Measurements from ENCODE around the gene RBM12. TPM values are rescaled to one million over a fixed set of nuclear protein-coding genes. Genes with fewer than 3 reads are reported as not detected.
A peak's percentile ranks its signal among the peaks of the same experiment; 100 is the strongest.

The RBM12 gene
- total RNA-seq, 1 donor from 2014 or later = 70.5 TPM

DNA sequence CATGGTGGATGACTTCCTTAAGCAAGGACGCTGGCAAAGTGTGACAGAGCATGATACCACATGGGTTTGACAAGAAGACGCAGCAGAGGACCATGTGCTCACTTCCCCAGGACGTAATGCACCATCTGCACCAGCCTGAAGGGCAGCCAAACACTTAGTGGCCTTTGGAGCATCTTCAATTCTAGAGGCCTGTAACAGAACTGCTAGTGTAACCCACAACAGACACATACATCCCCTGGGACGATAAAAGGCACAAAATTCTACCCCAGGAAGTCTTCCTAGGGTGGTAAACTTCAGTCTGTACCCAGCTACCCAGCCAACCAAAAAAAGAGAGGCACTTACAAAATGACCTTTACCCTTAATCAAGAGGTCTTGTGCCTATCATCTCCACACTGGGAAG, 9.2 kb upstream of the RBM12 start:
- ATAC-seq = no peak
- TF ChIP-seq, protein P1, sequence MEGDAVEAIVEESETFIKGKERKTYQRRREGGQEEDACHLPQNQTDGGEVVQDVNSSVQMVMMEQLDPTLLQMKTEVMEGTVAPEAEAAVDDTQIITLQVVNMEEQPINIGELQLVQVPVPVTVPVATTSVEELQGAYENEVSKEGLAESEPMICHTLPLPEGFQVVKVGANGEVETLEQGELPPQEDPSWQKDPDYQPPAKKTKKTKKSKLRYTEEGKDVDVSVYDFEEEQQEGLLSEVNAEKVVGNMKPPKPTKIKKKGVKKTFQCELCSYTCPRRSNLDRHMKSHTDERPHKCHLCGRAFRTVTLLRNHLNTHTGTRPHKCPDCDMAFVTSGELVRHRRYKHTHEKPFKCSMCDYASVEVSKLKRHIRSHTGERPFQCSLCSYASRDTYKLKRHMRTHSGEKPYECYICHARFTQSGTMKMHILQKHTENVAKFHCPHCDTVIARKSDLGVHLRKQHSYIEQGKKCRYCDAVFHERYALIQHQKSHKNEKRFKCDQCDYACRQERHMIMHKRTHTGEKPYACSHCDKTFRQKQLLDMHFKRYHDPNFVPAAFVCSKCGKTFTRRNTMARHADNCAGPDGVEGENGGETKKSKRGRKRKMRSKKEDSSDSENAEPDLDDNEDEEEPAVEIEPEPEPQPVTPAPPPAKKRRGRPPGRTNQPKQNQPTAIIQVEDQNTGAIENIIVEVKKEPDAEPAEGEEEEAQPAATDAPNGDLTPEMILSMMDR (IDR thresholded peaks at IDR 0.05) = no peak
- Histone ChIP-seq H3K4me1 (no peaks in the 10 kb centered on the region), H3K9me3 (no peaks in the 10 kb centered on the region), H3K27me3 (ENCODE audit: low read depth) (no peaks in the 10 kb centered on the region), H3K27ac (no peak overlapping the region), H3K4me3 (no peak overlapping the region), H3K36me3 (peaks cover 97% of the 10 kb centered on the region)
- intact Hi-C loops (cut with DNase I) = no loop called here
- no peak for DNase-seq

DNA sequence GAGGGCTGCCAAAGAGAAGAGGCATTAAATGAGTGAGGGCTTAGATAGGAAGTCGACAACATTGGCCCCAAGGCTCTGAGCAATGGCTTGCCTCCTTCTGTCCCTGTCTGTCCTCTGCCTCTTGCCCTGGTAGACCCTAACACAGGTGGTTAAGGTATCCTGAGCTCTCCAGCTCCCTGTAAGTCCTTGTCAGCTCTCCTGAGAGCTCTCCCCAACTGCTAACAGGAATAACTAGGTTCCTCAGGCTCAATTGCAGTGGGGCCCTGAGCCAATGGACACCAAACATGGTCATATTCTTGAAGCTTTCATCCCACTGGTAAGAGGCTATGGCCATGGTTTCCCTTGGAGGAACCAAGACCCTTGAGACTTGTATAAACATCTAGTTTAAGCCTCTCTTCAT, 5.0 kb upstream of the RBM12 start:
- ATAC-seq = no peak
- intact Hi-C loops (cut with DNase I) = no loop called here
- no peak overlapping the region for H3K27ac ChIP-seq
- no peaks in the 10 kb centered on the region for H3K27me3 ChIP-seq (ENCODE audit: low read depth)
- H3K4me1 ChIP-seq = no peaks in the 10 kb centered on the region
- no peak for DNase-seq
- H3K9me3 ChIP-seq = no peaks in the 10 kb centered on the region
- peaks cover 65% of the 10 kb centered on the region for H3K36me3 ChIP-seq
- H3K4me3 ChIP-seq = no peak overlapping the region
- TF ChIP-seq, protein P1 (IDR thresholded peaks at IDR 0.05) = no peak

DNA sequence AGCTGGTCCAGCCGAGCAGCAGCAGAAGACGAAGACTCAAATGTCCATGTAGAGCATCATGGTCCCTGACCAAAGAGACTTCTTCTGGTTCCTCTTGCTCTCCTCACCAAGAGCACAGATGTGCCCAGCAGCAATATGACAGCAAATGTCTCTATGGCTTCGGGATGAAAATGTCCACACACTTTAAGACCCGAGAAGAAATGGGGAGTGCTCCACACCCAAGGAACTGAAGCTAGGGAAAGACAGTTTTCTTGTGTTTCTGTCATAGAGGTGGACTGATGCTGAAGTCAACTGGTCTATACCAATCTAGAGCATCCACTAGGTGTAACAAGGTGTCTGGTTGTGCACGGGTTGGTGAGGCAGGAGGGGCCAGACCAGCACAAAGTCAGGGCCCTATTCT, 4.5 kb upstream of the RBM12 start:
- no peak overlapping the region for H3K27ac ChIP-seq
- TF ChIP-seq, protein P1 (IDR thresholded peaks at IDR 0.05) = no peak
- DNase-seq (no peak), ATAC-seq (no peak)
- intact Hi-C loops (cut with DNase I) = no loop called here
- peaks cover 60% of the 10 kb centered on the region for H3K36me3 ChIP-seq
- no peaks in the 10 kb centered on the region for H3K27me3 ChIP-seq (ENCODE audit: low read depth)
- no peaks in the 10 kb centered on the region for H3K4me1 ChIP-seq
- H3K9me3 ChIP-seq = no peaks in the 10 kb centered on the region
- H3K4me3 ChIP-seq = no peak overlapping the region

DNA sequence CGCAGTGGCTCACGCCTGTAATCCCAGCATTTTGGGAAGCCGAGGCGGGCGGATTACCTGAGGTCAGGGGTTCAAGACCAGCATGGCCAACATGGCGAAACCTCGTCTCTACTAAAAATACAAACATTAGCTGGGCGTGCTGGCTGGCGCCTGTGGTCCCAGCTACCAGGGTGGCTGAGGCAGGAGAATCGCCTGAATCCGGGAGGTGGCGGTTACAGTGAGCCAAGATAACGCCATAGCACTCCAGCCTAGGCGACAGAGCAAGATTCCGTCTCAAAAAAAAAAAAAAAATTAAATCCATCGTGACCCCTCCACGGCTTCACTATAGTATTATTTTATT, 1.2 kb upstream of the RBM12 start:
- Histone ChIP-seq H3K4me3 (no peak overlapping the region), H3K27ac (no peak overlapping the region), H3K27me3 (ENCODE audit: low read depth) (no peaks in the 10 kb centered on the region), H3K9me3 (no peaks in the 10 kb centered on the region), H3K36me3 (peaks cover 27% of the 10 kb centered on the region), H3K4me1 (peaks cover 27% of the 10 kb centered on the region)
- DNase-seq (no peak), ATAC-seq (no peak)
- TF ChIP-seq, protein P1 (IDR thresholded peaks at IDR 0.05) = no peak
- intact Hi-C loops (cut with DNase I) = no loop called here

DNA sequence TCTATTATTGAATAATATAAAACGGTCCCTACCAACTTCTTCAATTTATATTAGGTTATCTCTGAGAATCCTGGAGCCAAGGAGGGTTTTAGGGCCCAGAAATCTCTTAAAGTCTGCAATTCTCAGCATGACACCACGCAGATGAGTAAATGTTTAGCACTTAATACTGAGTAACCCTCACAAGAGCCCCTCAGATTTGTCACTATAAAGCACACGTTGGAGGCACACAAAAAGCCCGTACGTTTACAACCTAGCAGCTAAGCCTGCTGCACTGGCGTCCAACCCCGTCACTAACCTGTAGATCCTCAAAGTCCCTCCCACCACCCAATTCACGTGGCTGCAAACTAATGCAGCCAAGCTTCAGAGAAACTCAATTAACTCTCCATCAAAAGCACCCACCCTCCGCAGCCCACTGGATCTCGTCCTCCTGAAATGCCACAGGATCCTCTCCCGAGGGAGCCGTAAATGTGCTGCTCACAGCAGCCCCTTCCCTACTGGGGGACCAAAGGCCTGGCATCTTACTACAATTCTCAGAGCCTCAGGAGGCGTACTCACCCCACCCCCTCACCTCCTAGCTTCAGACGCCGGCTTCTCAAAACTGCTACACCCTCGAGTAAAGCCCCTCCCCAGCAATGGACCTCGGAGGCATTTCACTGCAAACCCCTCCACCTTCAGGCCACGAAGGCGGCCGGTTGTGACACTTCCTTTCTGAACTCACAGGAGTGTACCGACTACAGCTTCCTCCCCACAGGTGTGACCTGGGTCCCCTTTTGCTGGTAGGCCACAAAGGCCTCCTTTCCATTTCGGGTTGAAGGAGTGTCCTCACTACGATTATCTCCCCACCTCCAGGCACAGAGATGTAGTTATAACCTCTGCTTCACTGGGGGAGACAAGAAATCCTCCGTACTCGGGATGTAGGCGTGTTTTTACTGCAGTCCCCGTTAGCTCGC, 909 bp downstream of the RBM12 start:
- Histone ChIP-seq H3K4me1 (peaks cover 48% of the 10 kb centered on the region), H3K9me3 (no peaks in the 10 kb centered on the region), H3K27me3 (ENCODE audit: low read depth) (no peaks in the 10 kb centered on the region), H3K4me3 (peak overlapping the region; percentile 81), H3K27ac (peak overlapping the region; percentile 98), H3K36me3 (peaks cover 6% of the 10 kb centered on the region)
- TF ChIP-seq, protein P1 (IDR thresholded peaks at IDR 0.05) = no peak
- intact Hi-C loops (cut with DNase I) = no loop called here
- ATAC-seq = peak; percentile 47 to 58
- peak; percentile 56 for DNase-seq

Data from lower lobe of right lung (tissue), 2 donors.